GM18526 (cell line): ENCODE measurements around the gene NANP.

Experiments used
- POLR2A ChIP-seq: IDR thresholded peaks from 3 replicates; pipeline ENCODE4 v1.6.1; 2011; ENCODE audit not compliant: insufficient read length; ENCODE audit errors: extremely low read depth

The NANP gene

GRCh38 chr20:25622450-25623224 lies 1.2 kb downstream of the NANP start:
- TF ChIP-seq POLR2A: no peak

- no peak for TF ChIP-seq POLR2A
These were observed 1.8 kb downstream of the NANP start for GRCh38 chr20:25622049-25622448.

- TF ChIP-seq POLR2A: no peak
These were observed 4.3 kb downstream of the NANP start for GRCh38 chr20:25619514-25619913.

GRCh38 chr20:25608774-25609173 lies 15.0 kb downstream of the NANP start:
- TF ChIP-seq POLR2A: no peak

- TF ChIP-seq POLR2A: no peak
These were observed 17.6 kb downstream of the NANP start for GRCh38 chr20:25606094-25606695.

GRCh38 chr20:25605148-25605547 lies 18.7 kb downstream of the NANP start:
- TF ChIP-seq POLR2A: no peak

- TF ChIP-seq POLR2A: no peak
These were observed 19.2 kb downstream of the NANP start for GRCh38 chr20:25604611-25605010.

- TF ChIP-seq POLR2A: no peak
These were observed 22.2 kb downstream of the NANP start for GRCh38 chr20:25601659-25602058.

GRCh38 chr20:25600632-25601031 lies 23.2 kb downstream of the NANP start:
- no peak for TF ChIP-seq POLR2A

- no peak for TF ChIP-seq POLR2A
These were observed 31.5 kb downstream of the NANP start for GRCh38 chr20:25592135-25592852.

- no peak for TF ChIP-seq POLR2A
These were observed 35.3 kb downstream of the NANP start for GRCh38 chr20:25588491-25588890.

GRCh38 chr20:25587536-25587935 lies 36.3 kb downstream of the NANP start:
- no peak for TF ChIP-seq POLR2A

GRCh38 chr20:25586877-25587276 lies 36.9 kb downstream of the NANP start:
- no peak for TF ChIP-seq POLR2A

- no peak for TF ChIP-seq POLR2A
These were observed 38.7 kb downstream of the NANP start, which contains the start of gene NINL for GRCh38 chr20:25584905-25585704. NINL (minus strand) TSS chr20:25585531; CDS start chr20:25526587, 58,944 bp downstream.

GRCh38 chr20:25580711-25581110 lies 43.1 kb downstream of the NANP start:
- TF ChIP-seq POLR2A: no peak
